ENCODE measurements around the gene CDH13.
A peak's percentile ranks its signal among the peaks of the same experiment; 100 is the strongest.

Gene CDH13

GRCh38 chr16:83010776-83011720 is 384.3 kb downstream of the CDH13 start:
- DNase-seq: no peak

- DNase-seq: no peak
These were observed 385.2 kb downstream of the CDH13 start for GRCh38 chr16:83011939-83012338.

GRCh38 chr16:83013071-83013470 is 386.3 kb downstream of the CDH13 start:
- DNase-seq: no peak

GRCh38 chr16:83019963-83020362 is 393.2 kb downstream of the CDH13 start:
- no peak for DNase-seq

- no peak for DNase-seq
These were observed 394.3 kb downstream of the CDH13 start for GRCh38 chr16:83021045-83021444.

GRCh38 chr16:83021746-83022145 is 395.0 kb downstream of the CDH13 start:
- no peak for DNase-seq

GRCh38 chr16:83023011-83023410 is 396.2 kb downstream of the CDH13 start:
- DNase-seq: no peak

GRCh38 chr16:83023640-83024039 is 396.9 kb downstream of the CDH13 start:
- no peak for DNase-seq

- no peak for DNase-seq
These were observed 401.2 kb downstream of the CDH13 start for GRCh38 chr16:83027973-83028372.

- DNase-seq: no peak
These were observed 402.7 kb downstream of the CDH13 start for GRCh38 chr16:83029467-83029866.

- no peak for DNase-seq
These were observed 404.8 kb downstream of the CDH13 start for GRCh38 chr16:83031524-83031923.

- no peak for DNase-seq
These were observed 410.3 kb downstream of the CDH13 start for GRCh38 chr16:83037102-83037501.

GRCh38 chr16:83037884-83038283 is 411.1 kb downstream of the CDH13 start:
- no peak for DNase-seq

GRCh38 chr16:83040174-83040573 is 413.4 kb downstream of the CDH13 start:
- DNase-seq: no peak

- no peak for DNase-seq
These were observed 417.8 kb downstream of the CDH13 start for GRCh38 chr16:83044589-83044988.

GRCh38 chr16:83045790-83046189 is 419.0 kb downstream of the CDH13 start:
- no peak for DNase-seq

GRCh38 chr16:83046664-83047063 is 419.9 kb downstream of the CDH13 start:
- DNase-seq: no peak

GRCh38 chr16:83051451-83051850 is 424.7 kb downstream of the CDH13 start:
- DNase-seq: no peak

- DNase-seq: no peak
These were observed 427.5 kb downstream of the CDH13 start for GRCh38 chr16:83054283-83054682.

GRCh38 chr16:83058376-83058775 is 431.6 kb downstream of the CDH13 start:
- DNase-seq: no peak

- DNase-seq: no peak
These were observed 432.5 kb downstream of the CDH13 start for GRCh38 chr16:83059237-83059636.

- DNase-seq: no peak
These were observed 439.2 kb downstream of the CDH13 start for GRCh38 chr16:83066011-83066410.

GRCh38 chr16:83066881-83067280 is 440.1 kb downstream of the CDH13 start:
- DNase-seq: no peak

GRCh38 chr16:83068686-83069085 is 441.9 kb downstream of the CDH13 start:
- peak; percentile 8 for DNase-seq

Data from NCI-H1105 treated with DMSO at 0.1 percent for 48 hours (cell line).